GM21423 (cell line): ENCODE data around the gene B3GAT3.
A peak's percentile ranks its signal among the peaks of the same experiment; 100 is the strongest.
"Not testable (repeated sequence)": the region's sequence is repeated elsewhere in the genome, so short reads cannot be mapped to it uniquely, and the experiment has no call there.

Experiments
- ATAC-seq: cut with Tn5 transposase; IDR thresholded peaks from one replicate; pipeline ENCODE4 v1.9.1; 2021; ENCODE audit warnings: mild to moderate bottlenecking, moderate library complexity; ENCODE audit not compliant: unreplicated experiment

Gene B3GAT3

DNA sequence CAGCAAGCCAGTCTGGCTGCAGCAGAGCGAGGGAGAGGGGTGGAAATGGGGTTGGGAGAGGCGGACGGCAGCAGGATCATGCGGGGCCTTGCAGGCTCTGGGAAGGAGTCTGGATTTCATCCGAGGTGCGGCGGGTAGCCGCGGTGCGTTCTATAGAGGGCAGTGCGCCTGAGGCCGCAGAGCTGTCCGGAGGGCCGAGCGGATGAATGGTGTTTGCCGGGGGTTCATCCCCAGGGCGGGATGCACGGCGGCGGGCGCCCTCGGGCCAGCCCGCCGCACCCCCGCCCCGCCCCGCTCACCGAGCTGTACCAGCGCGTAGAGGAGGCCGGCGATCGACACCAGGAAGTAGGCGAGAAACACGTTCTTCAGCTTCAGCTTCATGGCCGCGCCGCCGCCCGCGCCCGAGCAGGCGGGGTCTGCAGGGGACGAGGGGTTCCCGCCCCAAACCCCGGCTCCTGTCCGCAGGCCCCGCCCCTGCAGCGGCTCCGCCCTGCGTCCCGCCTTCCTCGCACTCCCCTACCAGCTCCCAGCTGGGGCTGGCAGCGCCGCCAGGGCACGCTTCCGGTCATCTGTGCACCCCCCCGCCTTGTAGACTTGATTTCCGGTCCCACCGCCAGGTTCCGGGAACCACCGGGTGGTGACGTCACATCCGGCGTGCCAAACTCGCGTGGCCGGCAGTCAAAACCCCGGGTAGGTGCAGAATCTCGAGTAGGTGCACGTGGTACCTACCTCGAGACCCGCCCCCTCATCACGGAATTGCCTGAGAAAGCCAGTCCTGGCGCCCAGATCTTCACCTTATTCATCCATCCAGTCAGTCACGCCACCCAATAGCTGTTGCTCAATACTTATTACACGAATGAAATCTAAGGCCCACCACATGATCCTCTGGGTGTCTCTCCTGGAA lies at the start of gene B3GAT3:
B3GAT3 (minus strand) TSS at position 420 of the 904 bp plus-strand sequence; CDS start at position 381, 39 bp downstream.
- ATAC-seq, result peak; percentile 91

DNA sequence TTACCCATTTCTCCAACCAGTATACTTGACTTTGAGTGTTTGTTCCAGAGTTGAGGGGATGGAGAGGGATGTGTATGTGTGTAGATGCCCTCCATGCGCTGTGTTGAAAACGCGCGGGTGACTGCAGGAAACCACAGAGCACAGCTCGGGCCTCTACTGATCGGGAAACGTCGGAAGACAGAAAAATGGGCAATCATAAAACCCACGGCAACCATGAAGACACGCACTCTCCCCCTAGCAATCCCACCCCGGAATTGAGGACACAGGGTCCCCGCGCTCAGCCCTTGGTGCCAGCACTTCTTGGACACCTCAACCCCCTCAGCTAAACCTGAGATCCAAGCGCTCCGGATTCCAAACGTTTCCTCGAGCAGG lies 49.4 kb upstream of the B3GAT3 start:
- no peak for ATAC-seq

DNA sequence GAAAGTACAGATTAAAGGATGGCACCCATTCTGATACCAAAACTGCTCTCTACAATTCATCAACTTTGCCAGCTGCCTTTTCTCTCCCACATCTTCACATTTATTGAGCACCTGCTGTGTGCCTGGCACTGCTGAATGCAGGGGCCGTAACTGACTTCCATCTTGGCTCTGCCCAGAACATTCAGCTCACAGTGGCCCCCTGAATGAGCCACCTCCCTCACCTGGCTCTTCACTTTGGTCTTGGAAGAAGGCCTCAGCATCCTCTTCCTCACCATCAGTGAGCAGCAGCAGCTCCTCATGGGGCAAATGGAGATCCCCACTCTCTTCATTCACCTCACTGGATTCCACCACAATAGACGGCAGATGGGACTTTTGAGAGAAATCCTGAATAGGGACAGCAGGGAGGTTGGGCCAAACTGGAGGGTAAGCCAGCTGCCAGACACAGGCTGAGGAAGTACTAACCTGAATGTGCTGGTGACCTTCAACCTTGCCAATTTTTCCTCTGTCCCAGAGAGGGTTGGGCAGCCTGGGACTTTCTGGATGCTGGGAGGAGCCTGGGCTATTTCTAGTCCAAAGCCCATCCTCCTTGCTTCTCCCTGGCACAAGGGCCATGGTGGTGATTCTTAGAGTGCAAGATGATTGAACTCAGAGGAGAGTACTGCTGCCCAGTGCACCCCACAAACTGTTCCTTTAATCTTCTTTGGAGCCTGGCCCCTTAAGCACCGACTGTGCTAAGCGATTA lies 47.8 kb upstream of the B3GAT3 start:
- no peak for ATAC-seq

GRCh38 chr11:62667460-62667859 lies 45.7 kb upstream of the B3GAT3 start:
- ATAC-seq, result no peak

DNA sequence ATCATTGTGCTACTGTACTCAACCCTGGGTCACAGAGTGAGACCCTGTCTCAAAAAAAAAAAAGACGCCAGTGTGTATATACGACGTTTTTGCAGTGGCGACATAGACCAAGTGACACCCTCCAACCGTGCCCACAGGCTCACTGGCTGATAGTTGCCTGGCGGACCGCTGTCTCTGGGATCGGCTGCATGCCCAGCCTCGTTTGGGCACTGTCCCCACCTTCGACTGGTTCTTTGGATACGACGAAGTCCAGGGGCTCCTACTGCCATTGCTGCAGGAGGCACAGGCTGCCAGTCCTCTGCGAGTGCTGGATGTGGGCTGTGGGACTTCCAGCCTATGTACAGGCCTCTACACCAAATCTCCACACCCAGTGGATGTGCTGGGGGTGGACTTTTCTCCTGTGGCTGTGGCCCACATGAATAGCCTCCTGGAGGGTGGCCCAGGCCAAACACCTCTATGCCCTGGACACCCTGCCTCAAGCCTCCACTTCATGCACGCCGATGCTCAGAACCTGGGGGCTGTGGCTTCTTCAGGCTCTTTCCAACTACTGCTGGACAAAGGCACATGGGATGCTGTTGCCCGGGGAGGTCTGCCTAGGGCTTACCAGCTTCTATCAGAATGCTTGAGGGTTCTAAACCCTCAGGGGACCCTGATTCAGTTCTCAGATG lies 44.6 kb upstream of the B3GAT3 start:
- no peak for ATAC-seq

GRCh38 chr11:62665599-62666258 lies 43.9 kb upstream of the B3GAT3 start:
- ATAC-seq, result peak; percentile 18

DNA sequence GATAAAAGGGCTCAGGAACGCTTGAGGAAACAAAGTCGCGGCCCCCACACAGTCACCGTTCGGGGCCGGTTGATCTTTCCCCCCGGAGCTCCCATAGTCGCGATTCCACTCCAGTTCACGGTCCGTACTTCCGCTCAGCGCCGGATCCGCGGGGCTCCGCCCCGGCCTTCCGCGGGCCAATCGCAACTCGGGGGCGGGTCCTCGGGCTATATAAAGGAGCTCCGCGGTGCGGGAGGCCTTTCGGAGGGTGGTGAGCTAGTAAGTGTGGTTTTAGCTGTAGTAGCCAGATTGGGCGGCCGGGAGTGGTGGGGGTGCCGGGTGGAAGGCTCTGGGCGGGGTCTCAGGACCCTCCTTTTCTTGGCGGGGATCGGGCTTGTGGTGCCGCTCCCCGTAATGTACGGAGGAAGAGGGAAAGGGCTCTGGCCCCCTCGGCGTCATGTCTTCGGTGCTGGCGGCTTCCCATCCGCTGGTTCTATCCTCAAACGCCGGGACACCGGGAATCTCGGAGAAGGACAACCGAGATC lies 43.4 kb upstream of the B3GAT3 start, which contains the start of the genes C11orf98 and CSKMT:
C11orf98 (minus strand) TSS at position 136 of the 524 bp plus-strand sequence; CDS start at position 95, 41 bp downstream.
CSKMT (plus strand) TSS at position 238 of the 524 bp plus-strand sequence. CDS start 568 bp downstream, outside the sequence.
- ATAC-seq, result peak; percentile 86

DNA sequence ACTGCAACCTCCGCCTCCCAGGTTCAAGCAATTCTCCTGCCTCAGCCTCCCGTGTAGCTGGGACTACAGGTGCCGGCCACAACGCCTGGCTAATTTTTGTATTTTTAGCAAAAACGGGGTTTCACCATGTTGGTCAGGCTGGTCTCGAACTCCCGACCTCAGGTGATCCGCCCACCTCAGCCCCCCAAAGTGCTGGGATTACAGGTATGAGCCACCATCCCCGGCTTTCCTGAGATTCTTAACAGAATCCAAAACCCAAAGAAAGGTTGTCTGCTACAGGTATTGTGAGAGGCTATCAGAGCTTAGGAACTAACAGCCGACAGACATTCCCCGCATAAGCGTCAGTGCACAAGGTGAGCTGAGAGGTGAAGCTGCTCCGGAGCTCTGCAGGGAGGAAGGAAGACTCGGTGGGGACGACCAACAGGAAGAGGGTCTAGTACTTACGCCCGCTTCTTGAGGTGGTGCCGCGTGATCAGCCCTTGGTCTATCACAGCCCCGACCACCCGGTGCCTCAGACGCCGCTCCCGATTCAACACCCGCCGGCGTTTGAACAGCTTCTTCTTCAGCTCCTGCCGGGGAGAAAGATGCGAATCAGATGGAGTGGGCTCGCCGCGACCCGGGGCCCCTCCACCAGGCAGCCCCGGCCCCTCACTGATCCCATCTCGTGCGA lies 42.8 kb upstream of the B3GAT3 start:
- peak; percentile 21 for ATAC-seq

DNA sequence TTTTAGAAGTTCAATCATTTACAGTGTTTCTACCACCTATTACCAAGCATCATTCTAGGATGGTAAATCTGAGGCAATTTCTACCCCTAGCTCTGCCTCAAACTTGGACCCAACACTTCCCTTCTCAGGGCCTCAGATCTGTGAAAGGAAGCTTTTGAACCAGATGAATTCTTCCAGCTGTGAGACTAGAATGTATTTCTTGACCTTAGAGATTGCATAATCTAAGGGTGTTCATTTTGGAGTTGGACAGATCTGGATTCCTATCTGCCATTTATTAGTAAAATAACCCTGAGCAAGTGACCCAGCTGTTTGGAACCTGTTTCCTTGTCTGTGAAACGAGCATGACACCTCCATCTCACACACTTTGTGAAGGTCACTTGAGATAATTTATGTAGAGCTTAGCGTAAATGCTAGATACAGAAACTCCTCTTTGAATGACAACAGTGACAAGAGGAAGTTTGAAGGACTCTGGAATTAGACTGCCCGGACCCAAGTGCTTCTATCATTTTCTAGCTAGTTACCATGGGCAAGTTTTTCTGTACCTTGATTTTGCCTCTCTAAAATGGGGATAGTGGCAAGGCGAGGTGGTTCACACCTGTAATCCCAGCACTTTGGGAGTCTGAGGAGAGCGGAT lies 35.1 kb upstream of the B3GAT3 start:
- no peak for ATAC-seq

- ATAC-seq, result no peak
Measured at GRCh38 chr11:62654297-62654696, 32.5 kb upstream of the B3GAT3 start.

DNA sequence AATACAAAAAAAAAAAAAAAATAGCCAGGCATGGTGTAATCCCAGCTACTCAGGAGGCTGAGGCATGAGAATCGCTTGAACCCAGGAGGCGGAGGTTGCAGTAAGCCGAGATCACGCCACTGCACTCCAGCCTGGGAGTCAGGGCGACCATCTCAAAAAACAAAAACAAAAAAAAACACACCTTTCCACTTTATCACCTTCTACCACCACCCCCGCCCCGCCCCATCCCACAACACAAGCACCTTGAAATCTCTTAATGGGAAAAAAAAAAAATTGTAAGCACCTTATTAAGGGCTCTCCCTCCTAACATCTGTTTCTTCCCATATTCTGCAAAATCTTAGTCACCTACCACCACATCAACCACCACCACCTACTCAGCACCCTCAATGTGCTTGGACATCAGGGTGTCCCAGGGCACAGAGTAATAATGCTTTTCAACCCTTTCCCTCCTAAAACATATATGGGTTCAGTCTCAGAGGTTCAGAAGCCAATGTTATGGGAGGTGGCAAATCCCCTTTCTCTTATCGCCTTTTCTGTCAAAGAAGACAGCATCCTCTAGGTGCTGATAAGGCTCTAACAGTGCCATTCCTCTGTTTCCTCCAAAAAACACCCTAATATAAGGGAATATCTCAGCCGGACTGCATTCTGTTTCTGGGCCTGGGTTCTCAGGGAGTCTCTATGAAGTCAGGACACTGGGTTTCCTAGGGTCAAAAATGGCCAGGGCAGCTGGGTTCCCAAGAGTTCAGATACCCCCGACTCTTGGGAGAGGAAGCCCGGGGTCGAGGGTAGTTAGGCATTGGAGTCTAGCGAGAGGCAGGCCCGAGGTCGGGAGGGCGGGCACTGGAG lies 30.6 kb upstream of the B3GAT3 start:
- ATAC-seq, result peak; percentile 15

DNA sequence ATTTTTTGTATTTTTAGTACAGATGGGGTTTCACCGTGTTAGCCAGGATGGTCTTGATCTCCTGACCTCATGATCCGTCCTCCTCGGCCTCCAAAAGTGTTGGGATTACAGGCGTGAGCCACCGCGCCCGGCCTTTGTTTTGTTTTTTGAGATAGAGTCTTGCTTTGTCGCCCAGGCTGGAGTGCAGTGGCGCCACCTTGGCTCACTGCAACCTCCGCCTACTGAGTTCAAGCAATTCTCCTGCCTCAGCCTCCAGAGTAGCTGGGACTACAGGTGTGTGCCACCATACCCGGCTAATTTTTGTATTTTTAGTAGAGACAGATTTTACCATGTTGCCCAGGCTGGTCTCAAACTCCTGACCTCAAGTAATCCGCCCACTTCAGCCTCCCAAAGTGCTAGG lies 28.5 kb upstream of the B3GAT3 start:
- ATAC-seq, result not testable (repeated sequence)

GRCh38 chr11:62649486-62649885 lies 27.7 kb upstream of the B3GAT3 start:
- no peak for ATAC-seq

GRCh38 chr11:62648967-62649364 lies 27.2 kb upstream of the B3GAT3 start:
- ATAC-seq, result no peak

GRCh38 chr11:62648185-62648966 lies 26.6 kb upstream of the B3GAT3 start:
- ATAC-seq, result no peak

DNA sequence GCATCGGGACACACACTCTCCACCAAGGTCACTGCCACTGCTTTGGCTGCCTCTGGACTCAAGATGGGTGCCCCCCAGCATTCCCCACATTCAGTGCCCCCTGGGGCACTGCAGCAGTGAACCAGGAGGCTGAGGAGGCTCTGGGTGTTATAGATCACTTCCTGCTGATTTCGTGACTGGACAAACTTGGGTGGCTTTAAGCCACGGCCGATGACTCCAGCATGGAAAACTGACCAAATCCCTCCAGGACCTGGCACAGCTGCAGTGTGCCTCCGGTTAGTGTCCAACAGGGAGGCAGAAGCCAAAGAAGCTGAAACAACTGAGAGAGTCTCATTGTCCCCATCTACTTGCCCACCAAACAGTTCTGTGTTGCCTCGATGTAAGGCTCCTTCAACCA lies 25.8 kb upstream of the B3GAT3 start:
- no peak for ATAC-seq

DNA sequence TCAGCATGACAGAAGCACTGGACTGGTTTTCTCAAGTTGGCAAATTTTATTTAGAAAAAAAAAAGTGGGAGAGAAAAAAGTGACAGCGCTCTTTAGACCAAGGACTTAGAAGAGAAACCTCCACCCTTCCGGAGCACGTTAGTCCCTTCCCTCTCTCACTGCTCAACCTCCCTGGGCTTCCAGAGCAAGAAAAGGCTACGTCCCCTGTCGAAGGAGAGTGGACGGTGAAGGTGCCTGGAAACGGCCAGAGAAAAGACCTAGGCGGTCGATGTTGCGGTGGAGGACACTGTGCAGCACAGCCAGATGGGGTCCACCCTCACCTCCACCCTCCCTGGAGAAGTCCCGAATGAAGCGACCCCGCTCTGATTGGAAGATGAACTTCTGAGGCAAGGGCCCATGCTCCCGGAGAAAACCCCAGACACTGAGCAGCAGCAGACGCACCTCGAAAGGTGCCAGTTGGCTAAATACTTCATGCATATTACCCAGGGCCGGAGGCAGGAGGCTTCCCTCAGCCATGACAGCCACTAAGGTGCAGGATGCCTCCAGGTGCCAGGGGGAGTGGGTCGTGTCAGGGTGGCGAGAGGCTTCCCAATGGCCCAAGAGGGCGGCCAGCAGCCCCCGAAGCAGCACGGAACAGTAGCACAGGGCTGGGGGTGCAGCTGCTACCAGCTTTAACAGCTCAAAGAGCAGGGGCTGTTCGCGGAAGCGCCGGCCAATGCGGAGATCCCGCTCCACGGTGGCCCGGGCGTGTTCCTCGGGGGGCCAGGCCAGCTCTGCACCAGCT lies 25.2 kb upstream of the B3GAT3 start:
- ATAC-seq, result no peak
